Measurements from ENCODE around the gene PNLIP. TPM values are rescaled to one million over a fixed set of nuclear protein-coding genes. Genes with fewer than 3 reads are reported as not detected.

The PNLIP gene
- total RNA-seq, 6 donors from 2014 or later = 1.7 to 3.3 TPM; not detected in 4

DNA sequence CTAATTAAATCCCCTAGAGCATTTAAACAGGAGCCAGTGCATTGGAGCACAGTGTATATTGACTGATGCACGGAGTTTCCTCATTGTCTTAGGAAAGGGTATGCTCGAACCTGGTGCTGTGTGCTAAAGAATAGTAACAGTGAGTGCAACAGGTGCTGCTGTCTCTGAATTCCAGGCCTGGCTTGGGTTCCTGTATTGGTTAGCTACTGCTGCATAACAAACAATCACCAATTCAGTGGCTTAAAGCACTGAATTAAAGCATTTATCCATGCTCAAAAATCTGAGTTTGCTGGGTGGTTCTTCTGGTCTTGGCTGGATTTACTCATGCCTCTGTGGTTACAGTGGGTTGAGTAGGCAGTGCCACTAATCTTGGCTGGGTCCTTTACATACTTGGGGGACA is 43.3 kb downstream of the PNLIP start:
- no peak for ATAC-seq (ENCODE audit: low FRiP score in 2 of 2)
- no peak for DNase-seq
- WGBS, 2 donors = 72 to 91% methylated on average over 2 of the region's 2 CpGs
- no peak overlapping the region for H3K27ac ChIP-seq
- peaks cover 0 to 6% (median 0%) of the 10 kb centered on the region in 4 donors for H3K4me1 ChIP-seq
- TF ChIP-seq EP300 (IDR thresholded peaks at IDR 0.05) = no peak
- TF ChIP-seq, protein P1, sequence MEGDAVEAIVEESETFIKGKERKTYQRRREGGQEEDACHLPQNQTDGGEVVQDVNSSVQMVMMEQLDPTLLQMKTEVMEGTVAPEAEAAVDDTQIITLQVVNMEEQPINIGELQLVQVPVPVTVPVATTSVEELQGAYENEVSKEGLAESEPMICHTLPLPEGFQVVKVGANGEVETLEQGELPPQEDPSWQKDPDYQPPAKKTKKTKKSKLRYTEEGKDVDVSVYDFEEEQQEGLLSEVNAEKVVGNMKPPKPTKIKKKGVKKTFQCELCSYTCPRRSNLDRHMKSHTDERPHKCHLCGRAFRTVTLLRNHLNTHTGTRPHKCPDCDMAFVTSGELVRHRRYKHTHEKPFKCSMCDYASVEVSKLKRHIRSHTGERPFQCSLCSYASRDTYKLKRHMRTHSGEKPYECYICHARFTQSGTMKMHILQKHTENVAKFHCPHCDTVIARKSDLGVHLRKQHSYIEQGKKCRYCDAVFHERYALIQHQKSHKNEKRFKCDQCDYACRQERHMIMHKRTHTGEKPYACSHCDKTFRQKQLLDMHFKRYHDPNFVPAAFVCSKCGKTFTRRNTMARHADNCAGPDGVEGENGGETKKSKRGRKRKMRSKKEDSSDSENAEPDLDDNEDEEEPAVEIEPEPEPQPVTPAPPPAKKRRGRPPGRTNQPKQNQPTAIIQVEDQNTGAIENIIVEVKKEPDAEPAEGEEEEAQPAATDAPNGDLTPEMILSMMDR (IDR thresholded peaks at IDR 0.05) = no peak
- no peak for TF ChIP-seq POLR2AphosphoS5 (IDR thresholded peaks at IDR 0.05)
- TF ChIP-seq POLR2A (IDR thresholded peaks at IDR 0.05) = no peak
- no peaks in the 10 kb centered on the region for H3K9me3 ChIP-seq
- H3K36me3 ChIP-seq = no peaks in the 10 kb centered on the region
- H3K4me3 ChIP-seq = no peak overlapping the region
- H3K27me3 ChIP-seq = no peaks in the 10 kb centered on the region

DNA sequence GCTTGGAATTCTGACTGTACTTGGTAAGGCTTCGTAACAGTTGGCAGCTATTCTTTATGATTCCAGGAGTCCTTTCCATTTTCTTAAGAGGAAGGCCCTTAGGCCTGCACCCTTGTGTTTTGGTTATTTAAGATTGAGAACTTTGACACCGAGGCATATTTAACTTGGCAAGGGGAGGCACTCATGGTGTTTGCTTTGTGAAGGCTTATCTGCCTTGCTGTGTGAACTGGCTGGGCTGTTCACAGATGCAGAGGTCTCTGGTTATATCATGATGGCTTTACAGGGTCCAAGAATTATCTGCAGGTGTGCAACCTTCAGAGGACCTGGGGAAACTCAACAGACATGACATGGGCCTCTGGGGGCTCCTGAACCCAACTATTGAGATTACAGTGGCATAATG is 44.2 kb downstream of the PNLIP start:
- peaks cover 0 to 6% (median 0%) of the 10 kb centered on the region in 4 donors for H3K4me1 ChIP-seq
- TF ChIP-seq POLR2A (IDR thresholded peaks at IDR 0.05) (no peak), POLR2AphosphoS5 (IDR thresholded peaks at IDR 0.05) (no peak), EP300 (IDR thresholded peaks at IDR 0.05) (peak in 1 of 4 donors; percentile 36)
- TF ChIP-seq, protein P1 (IDR thresholded peaks at IDR 0.05) = no peak
- ATAC-seq (ENCODE audit: low FRiP score in 2 of 2) (peak; percentile 27 to 85), DNase-seq (peak in 1 of 2 donors; percentile 70)
- H3K4me3 ChIP-seq = no peak overlapping the region
- WGBS, 2 donors = 60 to 63% methylated on average over 2 of the region's 2 CpGs
- no peaks in the 10 kb centered on the region for H3K9me3 ChIP-seq
- no peak overlapping the region for H3K27ac ChIP-seq
- H3K36me3 ChIP-seq = no peaks in the 10 kb centered on the region
- H3K27me3 ChIP-seq = no peaks in the 10 kb centered on the region

DNA sequence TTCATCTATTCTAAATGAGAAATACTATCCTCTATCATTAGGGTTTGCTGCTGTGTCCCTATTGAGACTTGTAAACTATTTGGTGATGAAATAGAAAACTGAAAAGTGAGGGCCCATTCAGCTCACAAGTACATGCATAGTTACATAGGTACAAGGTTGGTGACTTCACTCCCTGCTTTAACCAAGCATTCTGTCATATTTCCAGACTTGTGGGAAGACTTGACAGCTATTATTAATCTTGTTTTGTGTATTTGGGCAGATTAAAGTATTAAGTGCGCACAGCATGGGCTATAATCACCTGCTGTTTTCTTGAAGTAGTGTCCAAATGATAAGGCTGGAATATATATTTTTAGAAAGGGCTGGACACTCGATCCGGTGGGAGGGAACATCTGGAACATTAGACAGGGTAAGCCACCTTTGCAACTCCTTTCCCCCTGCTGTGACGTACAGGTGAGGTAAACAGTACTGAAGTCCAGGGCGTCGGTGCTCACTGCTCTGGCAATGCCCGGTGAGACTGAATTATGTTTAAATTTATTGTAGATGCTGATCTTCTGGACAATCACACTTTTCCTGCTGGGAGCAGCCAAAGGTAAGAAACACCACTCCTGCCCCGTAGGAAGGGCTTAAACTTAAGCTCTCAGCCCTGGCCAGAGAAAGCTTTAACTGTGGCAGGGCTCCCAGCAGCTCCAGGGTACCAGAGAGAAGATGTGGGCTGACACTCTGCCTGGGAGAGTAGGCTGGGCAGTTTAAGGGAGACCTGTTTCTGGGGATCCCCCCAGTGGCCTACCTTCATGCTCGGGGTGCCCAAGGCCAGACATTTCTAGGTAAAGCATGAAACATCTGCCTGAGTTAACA is 45.1 kb downstream of the PNLIP start, which contains the start of gene PNLIPRP1:
TSS of gene PNLIPRP1 (plus strand) at position 370 of the 855 bp plus-strand sequence. CDS start at position 541, 171 bp downstream.
- Histone ChIP-seq H3K36me3 (no peaks in the 10 kb centered on the region), H3K27me3 (no peaks in the 10 kb centered on the region), H3K4me3 (no peak within 1 kb of the TSS), H3K9me3 (no peaks in the 10 kb centered on the region), H3K27ac (no peak within 1 kb of the TSS), H3K4me1 (peaks cover 0 to 6% (median 0%) of the 10 kb centered on the region in 4 donors)
- TF ChIP-seq POLR2A (IDR thresholded peaks at IDR 0.05) (no peak), EP300 (IDR thresholded peaks at IDR 0.05) (no peak), POLR2AphosphoS5 (IDR thresholded peaks at IDR 0.05) (no peak)
- TF ChIP-seq, protein P1 (IDR thresholded peaks at IDR 0.05) = no peak
- no peak for DNase-seq
- 58 to 67% methylated on average over 9 of the region's 9 CpGs for WGBS, 2 donors
- no peak for ATAC-seq (ENCODE audit: low FRiP score in 2 of 2)

DNA sequence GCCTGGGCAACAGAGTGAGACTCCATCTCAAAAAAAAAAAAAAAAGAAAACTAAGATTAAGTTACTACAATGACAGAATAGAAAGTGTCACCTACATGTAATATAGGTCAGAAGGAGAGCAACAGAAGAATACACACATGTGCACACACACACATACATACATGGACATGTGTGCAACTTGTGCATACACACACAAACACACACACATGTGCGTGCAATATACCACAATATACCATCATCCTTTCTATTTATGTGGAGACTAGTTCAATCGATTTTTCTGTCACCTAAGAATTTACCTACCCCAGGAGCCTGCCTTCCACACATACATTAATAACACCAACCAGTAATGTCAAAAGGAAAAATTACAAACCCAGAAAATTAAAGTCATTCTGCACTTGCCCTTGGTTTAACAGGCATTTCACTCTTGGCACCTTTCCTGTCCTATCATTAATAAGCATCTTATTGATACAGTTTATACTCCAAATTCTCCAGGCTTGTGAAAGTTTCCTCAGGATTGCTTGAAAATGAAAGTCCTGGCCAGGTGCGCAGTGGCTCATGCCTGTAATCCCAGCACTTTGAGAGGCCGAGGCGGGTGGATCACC is 47.5 kb downstream of the PNLIP start:
- H3K9me3 ChIP-seq = no peaks in the 10 kb centered on the region
- no peak overlapping the region for H3K27ac ChIP-seq
- H3K4me1 ChIP-seq = peaks cover 0 to 6% (median 0%) of the 10 kb centered on the region in 4 donors
- no peak overlapping the region for H3K4me3 ChIP-seq
- ATAC-seq (ENCODE audit: low FRiP score in 2 of 2) (no peak), DNase-seq (no peak)
- no peaks in the 10 kb centered on the region for H3K27me3 ChIP-seq
- no peaks in the 10 kb centered on the region for H3K36me3 ChIP-seq
- TF ChIP-seq POLR2A (IDR thresholded peaks at IDR 0.05) = no peak
- TF ChIP-seq, protein P1 (IDR thresholded peaks at IDR 0.05) = no peak
- TF ChIP-seq POLR2AphosphoS5 (IDR thresholded peaks at IDR 0.05) = no peak
- no peak for TF ChIP-seq EP300 (IDR thresholded peaks at IDR 0.05)
- WGBS, 2 donors = 88 to 91% methylated on average over 5 of the region's 5 CpGs
